Measurements from ENCODE around the gene FCF1.

The FCF1 gene

DNA sequence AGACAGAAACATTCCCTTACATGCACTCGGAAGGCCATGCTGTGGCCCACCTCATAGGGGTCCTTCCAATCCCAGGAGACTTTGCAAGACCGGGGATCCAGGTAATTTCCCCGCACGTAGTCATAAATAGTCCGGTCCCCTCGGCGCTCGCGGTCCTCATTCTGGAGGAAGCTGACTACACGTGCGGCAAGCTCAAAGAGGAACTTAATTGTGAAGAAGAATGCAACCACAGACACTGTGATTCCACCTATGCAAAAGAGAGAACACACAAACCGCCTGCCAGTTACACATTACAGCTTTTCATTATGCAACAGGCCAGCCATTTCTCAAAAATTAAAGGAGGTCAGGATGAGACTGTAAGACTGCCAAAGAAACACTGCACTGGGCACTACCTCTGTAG lies 28.5 kb upstream of the FCF1 start:
- TF ChIP-seq CTCF (IDR thresholded peaks at IDR 0.05; ENCODE audit: low read depth, low read length, missing control alignments), result no peak
- peak; percentile 16 for DNase-seq (ENCODE audit: low read depth)
- no peak overlapping the region for H3K4me3 ChIP-seq (ENCODE audit: low read depth, low read length)

DNA sequence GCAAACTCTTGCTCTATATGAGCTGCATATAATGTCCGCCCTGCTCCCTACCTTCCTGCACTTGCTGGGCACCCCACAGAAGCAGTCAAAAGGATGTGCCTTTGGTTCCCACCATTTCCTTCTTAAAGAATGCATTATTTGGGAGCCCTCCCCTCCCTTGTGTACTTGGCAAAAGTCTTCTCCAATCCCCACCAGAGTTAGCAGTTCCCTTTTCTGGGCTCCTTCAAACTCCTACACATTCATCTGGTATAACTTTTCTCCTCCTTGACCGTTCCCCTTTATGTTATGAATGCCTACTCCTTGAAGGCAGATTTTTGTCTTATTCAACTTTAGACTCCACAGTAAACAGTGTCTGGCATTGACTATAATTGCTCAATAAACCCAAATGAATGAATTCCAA lies 27.9 kb upstream of the FCF1 start:
- no peak overlapping the region for H3K4me3 ChIP-seq (ENCODE audit: low read depth, low read length)
- no peak for DNase-seq (ENCODE audit: low read depth)
- no peak for TF ChIP-seq CTCF (IDR thresholded peaks at IDR 0.05; ENCODE audit: low read depth, low read length, missing control alignments)

DNA sequence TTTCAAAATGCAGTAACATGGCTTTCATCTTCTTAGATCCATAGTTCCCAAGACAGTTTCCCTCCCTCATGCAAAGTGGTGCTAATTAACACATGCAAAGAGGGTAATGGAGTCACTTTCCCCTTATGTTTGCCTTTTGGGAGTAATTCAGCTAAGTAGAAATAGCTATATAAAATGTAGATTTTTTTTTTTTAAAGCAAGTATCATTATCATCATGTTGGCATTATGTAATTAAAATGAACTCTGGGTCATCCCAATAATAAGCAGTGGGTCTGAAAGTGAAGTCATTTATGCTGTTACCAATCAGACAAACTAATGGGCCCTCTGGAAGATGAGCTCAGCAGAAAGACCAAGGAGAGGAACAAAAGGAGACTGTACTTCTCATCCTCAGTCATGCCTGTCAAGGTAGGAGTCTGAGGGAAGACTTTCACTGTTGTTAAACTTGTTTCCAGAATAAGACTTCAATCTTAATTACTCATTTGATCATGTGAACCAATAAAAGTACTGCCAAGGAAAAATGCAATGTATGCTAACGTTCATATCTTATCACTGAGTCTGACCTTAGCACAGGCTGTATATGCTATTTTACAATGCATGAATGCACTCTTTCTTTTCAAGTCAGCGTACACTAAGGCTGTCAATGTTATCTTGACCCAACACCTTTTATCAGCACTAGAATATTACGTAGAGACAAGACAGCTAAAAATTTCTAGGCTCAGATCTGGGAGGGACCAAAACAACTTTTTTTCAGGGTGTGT lies 26.8 kb upstream of the FCF1 start:
- no peak for DNase-seq (ENCODE audit: low read depth)
- H3K4me3 ChIP-seq (ENCODE audit: low read depth, low read length), result no peak overlapping the region
- no peak for TF ChIP-seq CTCF (IDR thresholded peaks at IDR 0.05; ENCODE audit: low read depth, low read length, missing control alignments)

- no peak for DNase-seq (ENCODE audit: low read depth)
- no peak overlapping the region for H3K4me3 ChIP-seq (ENCODE audit: low read depth, low read length)
- TF ChIP-seq CTCF (IDR thresholded peaks at IDR 0.05; ENCODE audit: low read depth, low read length, missing control alignments), result no peak
These were observed 21.5 kb upstream of the FCF1 start for GRCh38 chr14:74691456-74691855.

DNA sequence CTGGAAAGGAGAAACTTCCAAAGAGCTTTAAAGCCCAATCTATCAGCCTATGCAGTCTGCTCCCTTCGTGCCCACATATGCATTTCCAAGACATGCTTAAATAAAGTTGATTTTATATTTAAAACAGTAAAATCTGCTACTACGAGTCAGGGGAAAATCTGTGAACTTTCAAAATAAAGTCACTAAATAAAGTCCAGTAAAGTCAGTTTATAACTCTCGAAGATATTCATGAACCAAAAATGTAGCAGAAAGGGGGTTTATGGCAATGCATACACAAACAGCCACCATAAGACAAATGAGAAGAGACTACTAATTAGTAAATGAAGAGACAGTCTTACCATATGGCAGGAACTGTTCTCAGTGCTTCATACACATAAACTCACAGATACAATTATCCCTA lies 19.8 kb upstream of the FCF1 start:
- H3K4me3 ChIP-seq (ENCODE audit: low read depth, low read length), result no peak overlapping the region
- no peak for TF ChIP-seq CTCF (IDR thresholded peaks at IDR 0.05; ENCODE audit: low read depth, low read length, missing control alignments)
- DNase-seq (ENCODE audit: low read depth), result no peak

- TF ChIP-seq CTCF (IDR thresholded peaks at IDR 0.05; ENCODE audit: low read depth, low read length, missing control alignments), result no peak
- H3K4me3 ChIP-seq (ENCODE audit: low read depth, low read length), result no peak overlapping the region
- DNase-seq (ENCODE audit: low read depth), result no peak
These were observed 17.5 kb upstream of the FCF1 start for GRCh38 chr14:74695406-74695805.

DNA sequence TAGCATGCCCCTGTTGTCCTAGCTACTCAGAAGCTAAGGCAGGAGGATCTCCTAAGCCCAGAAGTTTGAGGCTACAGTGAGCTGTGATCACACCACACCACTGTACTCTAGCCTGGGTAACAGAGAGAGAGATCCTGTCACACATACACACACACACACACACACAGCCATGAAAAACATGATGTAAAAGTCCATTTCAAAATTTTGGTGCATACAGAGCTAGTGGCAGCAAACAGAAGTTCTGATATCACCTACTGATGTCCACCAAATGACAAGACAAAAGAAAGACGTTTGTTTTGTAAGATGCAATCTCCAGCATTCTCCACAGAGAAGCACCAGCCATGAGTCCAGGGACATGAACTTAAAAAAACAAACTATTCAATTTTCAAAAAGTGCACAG lies 15.9 kb upstream of the FCF1 start:
- H3K4me3 ChIP-seq (ENCODE audit: low read depth, low read length), result no peak overlapping the region
- TF ChIP-seq CTCF (IDR thresholded peaks at IDR 0.05; ENCODE audit: low read depth, low read length, missing control alignments), result no peak
- DNase-seq (ENCODE audit: low read depth), result no peak

Data from GM12864 (cell line).